ENCODE data around the gene CCDC178.
"Not testable (repeated sequence)": the region's sequence is repeated elsewhere in the genome, so short reads cannot be mapped to it uniquely, and the experiment has no call there.

Gene CCDC178

DNA sequence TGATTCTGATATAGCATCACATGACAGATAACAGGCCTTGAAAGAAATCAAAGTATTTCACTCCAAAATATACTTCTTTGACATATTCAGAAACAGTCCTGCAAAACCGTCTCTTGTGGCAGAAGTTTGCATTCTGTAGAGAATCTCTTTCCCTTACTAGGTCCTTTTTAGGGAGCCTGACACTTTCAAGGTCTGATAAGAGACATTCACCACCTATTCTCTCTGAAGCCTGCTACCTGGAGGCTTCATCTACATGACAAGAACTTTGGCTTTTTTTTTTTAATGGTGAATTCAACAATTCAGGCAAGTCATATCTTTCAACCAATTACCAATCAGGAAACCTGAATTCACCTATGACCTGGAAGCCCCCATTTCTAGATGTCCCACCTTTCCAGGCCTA is 83.8 kb downstream of the CCDC178 start:
- Histone ChIP-seq H3K4me1 (ENCODE audit: control insufficient read depth, insufficient read depth, low read length) (no peaks in the 10 kb centered on the region), H3K4me3 (ENCODE audit: insufficient read depth, low read depth, low read length) (no peak overlapping the region), H3K36me3 (ENCODE audit: control insufficient read depth, insufficient read depth, low read length) (no peaks in the 10 kb centered on the region), H3K27ac (ENCODE audit: insufficient read depth, low read depth, low read length, poor library complexity, severe bottlenecking) (no peak overlapping the region), H3K27me3 (ENCODE audit: control insufficient read depth, insufficient read depth, low read length, poor library complexity, severe bottlenecking) (no peaks in the 10 kb centered on the region), H3K9me3 (ENCODE audit: control insufficient read depth, low read length) (no peaks in the 10 kb centered on the region)
- 77 to 88% methylated on average over 1 of the region's 1 CpG for WGBS, 2 experiments

DNA sequence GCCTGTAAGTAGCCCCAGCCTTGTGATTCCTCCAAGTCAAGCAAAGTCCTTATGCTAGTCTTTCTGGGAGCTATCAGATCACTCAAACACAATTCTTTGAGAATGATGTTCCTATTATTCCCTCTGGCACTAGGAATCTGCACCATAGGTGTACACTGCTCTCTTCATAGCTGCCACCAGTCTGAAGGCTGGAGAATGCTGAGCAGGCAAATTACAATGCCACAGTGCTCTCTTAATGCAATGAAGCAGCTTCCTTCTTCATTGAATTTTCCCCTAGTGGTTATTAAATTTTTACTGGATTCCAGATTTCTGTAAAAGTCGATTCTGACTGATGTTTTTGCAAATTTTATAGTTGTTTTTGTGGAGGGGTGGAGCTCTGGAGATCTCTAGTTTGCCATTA is 84.8 kb downstream of the CCDC178 start:
- Histone ChIP-seq H3K27me3 (ENCODE audit: control insufficient read depth, insufficient read depth, low read length, poor library complexity, severe bottlenecking) (no peaks in the 10 kb centered on the region), H3K27ac (ENCODE audit: insufficient read depth, low read depth, low read length, poor library complexity, severe bottlenecking) (no peak overlapping the region), H3K4me1 (ENCODE audit: control insufficient read depth, insufficient read depth, low read length) (no peaks in the 10 kb centered on the region), H3K4me3 (ENCODE audit: insufficient read depth, low read depth, low read length) (no peak overlapping the region), H3K36me3 (ENCODE audit: control insufficient read depth, insufficient read depth, low read length) (no peaks in the 10 kb centered on the region), H3K9me3 (ENCODE audit: control insufficient read depth, low read length) (no peaks in the 10 kb centered on the region)
- WGBS, 2 experiments: 80% methylated on average over 1 of the region's 1 CpG; no CpG with 5 or more reads in 1 of the 2 experiments

DNA sequence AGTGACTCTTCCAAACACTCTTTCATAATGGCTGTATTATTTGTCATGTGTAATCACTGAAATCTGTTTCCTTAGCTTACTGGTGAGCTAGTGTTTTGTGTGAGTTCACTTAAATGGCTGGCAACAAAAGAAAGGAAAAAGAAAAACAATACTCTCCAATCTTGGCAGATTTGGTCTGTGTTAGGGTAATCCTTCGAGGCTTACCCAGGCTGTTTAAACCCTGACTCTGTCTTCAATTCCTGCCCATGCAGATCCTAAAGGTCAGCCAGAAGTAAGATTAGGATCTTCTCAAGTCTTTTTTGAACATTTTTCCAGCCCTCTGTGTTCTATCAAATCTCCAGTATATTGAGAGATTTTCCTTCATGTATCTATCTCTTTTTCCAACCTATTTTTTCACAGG is 85.3 kb downstream of the CCDC178 start:
- Histone ChIP-seq H3K27ac (ENCODE audit: insufficient read depth, low read depth, low read length, poor library complexity, severe bottlenecking) (no peak overlapping the region), H3K36me3 (ENCODE audit: control insufficient read depth, insufficient read depth, low read length) (no peaks in the 10 kb centered on the region), H3K4me1 (ENCODE audit: control insufficient read depth, insufficient read depth, low read length) (no peaks in the 10 kb centered on the region), H3K9me3 (ENCODE audit: control insufficient read depth, low read length) (no peaks in the 10 kb centered on the region), H3K4me3 (ENCODE audit: insufficient read depth, low read depth, low read length) (no peak overlapping the region), H3K27me3 (ENCODE audit: control insufficient read depth, insufficient read depth, low read length, poor library complexity, severe bottlenecking) (no peaks in the 10 kb centered on the region)
- WGBS, 2 experiments: 73 to 100% methylated on average over 1 of the region's 1 CpG

DNA sequence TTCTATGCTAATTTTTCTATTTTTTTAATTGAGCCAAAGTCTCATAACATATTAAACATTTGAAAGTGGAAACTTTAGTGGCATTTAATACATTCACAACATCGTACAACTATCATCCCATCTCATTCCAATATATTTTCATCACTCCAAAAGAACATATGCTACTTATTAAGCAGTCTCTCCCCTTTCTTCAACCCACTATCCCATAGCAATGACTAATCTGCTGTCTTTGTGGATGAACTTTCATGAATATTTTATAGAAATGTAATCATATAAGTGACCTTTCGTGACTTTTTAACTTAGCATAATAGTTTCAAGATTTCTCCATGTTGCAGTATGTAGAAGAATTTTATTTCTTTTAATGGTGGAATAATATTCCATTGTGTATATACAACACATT is 90.3 kb downstream of the CCDC178 start:
- no peak overlapping the region for H3K27ac ChIP-seq (ENCODE audit: insufficient read depth, low read depth, low read length, poor library complexity, severe bottlenecking)
- no peak overlapping the region for H3K4me3 ChIP-seq (ENCODE audit: insufficient read depth, low read depth, low read length)
- no peaks in the 10 kb centered on the region for H3K27me3 ChIP-seq (ENCODE audit: control insufficient read depth, insufficient read depth, low read length, poor library complexity, severe bottlenecking)
- H3K9me3 ChIP-seq (ENCODE audit: control insufficient read depth, low read length): no peaks in the 10 kb centered on the region
- no peaks in the 10 kb centered on the region for H3K4me1 ChIP-seq (ENCODE audit: control insufficient read depth, insufficient read depth, low read length)
- WGBS, 2 experiments: 95 to 100% methylated on average over 1 of the region's 2 CpGs
- H3K36me3 ChIP-seq (ENCODE audit: control insufficient read depth, insufficient read depth, low read length): no peaks in the 10 kb centered on the region

DNA sequence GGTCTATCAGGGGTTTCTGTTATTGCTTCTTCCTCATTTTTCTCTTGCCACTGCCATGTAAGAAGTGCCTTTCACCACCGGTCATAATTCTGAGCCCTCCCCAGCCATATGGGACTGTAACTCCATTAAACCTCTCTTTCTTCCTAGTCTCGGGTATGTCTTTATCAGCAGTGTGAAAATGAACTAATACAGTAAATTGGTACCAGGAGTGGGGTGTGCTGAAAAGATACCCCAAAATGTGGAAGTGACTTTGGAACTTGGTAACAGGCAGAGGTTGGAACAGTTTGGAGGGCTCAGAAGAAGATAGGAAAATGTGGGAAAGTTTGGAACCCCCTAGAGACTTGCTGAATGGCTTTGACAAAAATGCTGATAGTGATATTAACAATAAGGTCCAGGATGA is 100.8 kb downstream of the CCDC178 start:
- not testable (repeated sequence) for H3K36me3 ChIP-seq (ENCODE audit: control insufficient read depth, insufficient read depth, low read length); H3K27me3 ChIP-seq (ENCODE audit: control insufficient read depth, insufficient read depth, low read length, poor library complexity, severe bottlenecking); H3K4me3 ChIP-seq (ENCODE audit: insufficient read depth, low read depth, low read length); H3K9me3 ChIP-seq (ENCODE audit: control insufficient read depth, low read length); H3K4me1 ChIP-seq (ENCODE audit: control insufficient read depth, insufficient read depth, low read length); H3K27ac ChIP-seq (ENCODE audit: insufficient read depth, low read depth, low read length, poor library complexity, severe bottlenecking)
- WGBS, 2 experiments: 83 to 100% methylated on average over 2 of the region's 2 CpGs

DNA sequence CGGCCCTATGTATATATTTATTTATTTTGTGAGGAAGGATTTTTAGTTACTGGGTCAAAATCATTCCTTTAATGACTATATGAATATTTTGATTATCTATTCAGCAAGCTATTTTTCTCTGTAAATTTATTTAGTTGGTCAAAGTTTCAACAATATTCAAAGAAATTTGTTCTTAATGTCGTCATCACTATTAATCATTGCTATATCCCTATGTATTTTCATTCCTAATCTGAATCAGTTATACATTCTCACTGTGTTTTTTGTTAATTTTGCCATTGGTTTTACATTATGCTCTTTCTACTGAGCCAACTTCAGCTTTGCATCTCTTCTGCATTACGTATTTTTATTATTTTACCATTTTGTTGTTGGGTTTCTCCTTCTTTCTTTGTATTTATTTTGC is 105.7 kb downstream of the CCDC178 start:
- Histone ChIP-seq H3K36me3 (ENCODE audit: control insufficient read depth, insufficient read depth, low read length) (no peaks in the 10 kb centered on the region), H3K27ac (ENCODE audit: insufficient read depth, low read depth, low read length, poor library complexity, severe bottlenecking) (no peak overlapping the region), H3K9me3 (ENCODE audit: control insufficient read depth, low read length) (no peaks in the 10 kb centered on the region), H3K4me3 (ENCODE audit: insufficient read depth, low read depth, low read length) (no peak overlapping the region), H3K27me3 (ENCODE audit: control insufficient read depth, insufficient read depth, low read length, poor library complexity, severe bottlenecking) (no peaks in the 10 kb centered on the region), H3K4me1 (ENCODE audit: control insufficient read depth, insufficient read depth, low read length) (no peaks in the 10 kb centered on the region)
- 80% methylated on average over 2 of the region's 3 CpGs; no CpG with 5 or more reads in 1 of the 2 experiments for WGBS, 2 experiments

DNA sequence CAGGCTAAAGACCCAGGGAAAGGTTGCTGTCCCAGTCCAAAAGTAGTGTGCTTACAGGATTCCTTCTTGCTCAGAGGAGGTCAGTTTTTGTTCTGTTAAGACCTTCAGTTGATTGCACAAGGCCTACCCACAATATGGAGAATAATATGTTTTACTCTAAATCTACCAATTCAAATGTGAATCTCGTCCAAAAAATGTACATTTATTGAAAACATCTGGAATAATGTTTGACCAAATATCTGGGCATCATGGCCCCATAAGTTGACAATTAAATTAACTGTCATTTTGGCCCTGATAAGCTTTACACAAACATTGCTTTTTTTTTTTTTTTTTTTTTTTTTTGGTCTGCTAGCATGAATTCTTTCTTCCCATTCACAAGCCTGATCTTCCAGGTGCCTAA is 109.8 kb downstream of the CCDC178 start:
- H3K27ac ChIP-seq (ENCODE audit: insufficient read depth, low read depth, low read length, poor library complexity, severe bottlenecking): no peak overlapping the region
- H3K36me3 ChIP-seq (ENCODE audit: control insufficient read depth, insufficient read depth, low read length): no peaks in the 10 kb centered on the region
- H3K4me1 ChIP-seq (ENCODE audit: control insufficient read depth, insufficient read depth, low read length): no peaks in the 10 kb centered on the region
- H3K9me3 ChIP-seq (ENCODE audit: control insufficient read depth, low read length): no peaks in the 10 kb centered on the region
- 88 to 100% methylated on average over 1 of the region's 1 CpG for WGBS, 2 experiments
- H3K4me3 ChIP-seq (ENCODE audit: insufficient read depth, low read depth, low read length): no peak overlapping the region
- H3K27me3 ChIP-seq (ENCODE audit: control insufficient read depth, insufficient read depth, low read length, poor library complexity, severe bottlenecking): no peaks in the 10 kb centered on the region

DNA sequence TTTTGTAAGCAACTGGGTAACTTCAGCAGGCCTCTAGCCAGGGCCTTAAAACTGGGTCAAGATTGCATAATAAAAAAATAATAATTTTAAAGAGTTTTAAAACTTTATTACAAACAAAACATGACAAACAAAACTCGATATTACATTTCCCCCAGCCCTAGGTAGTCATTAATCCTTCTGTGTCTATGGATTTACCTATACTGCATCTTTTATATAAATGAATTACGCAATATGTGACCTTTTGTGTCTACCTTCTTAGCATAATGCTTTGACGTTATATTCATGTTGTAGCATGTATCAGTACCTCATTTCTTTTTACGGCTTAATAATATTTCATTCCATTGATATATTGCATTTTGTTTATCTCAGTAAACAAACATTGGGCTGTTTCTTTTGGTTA is 113.5 kb downstream of the CCDC178 start:
- no peaks in the 10 kb centered on the region for H3K36me3 ChIP-seq (ENCODE audit: control insufficient read depth, insufficient read depth, low read length)
- H3K27ac ChIP-seq (ENCODE audit: insufficient read depth, low read depth, low read length, poor library complexity, severe bottlenecking): no peak overlapping the region
- no peak overlapping the region for H3K4me3 ChIP-seq (ENCODE audit: insufficient read depth, low read depth, low read length)
- no peaks in the 10 kb centered on the region for H3K9me3 ChIP-seq (ENCODE audit: control insufficient read depth, low read length)
- no peaks in the 10 kb centered on the region for H3K27me3 ChIP-seq (ENCODE audit: control insufficient read depth, insufficient read depth, low read length, poor library complexity, severe bottlenecking)
- WGBS, 2 experiments: 69 to 100% methylated on average over 1 to 2 of the region's 4 CpGs
- H3K4me1 ChIP-seq (ENCODE audit: control insufficient read depth, insufficient read depth, low read length): no peaks in the 10 kb centered on the region

DNA sequence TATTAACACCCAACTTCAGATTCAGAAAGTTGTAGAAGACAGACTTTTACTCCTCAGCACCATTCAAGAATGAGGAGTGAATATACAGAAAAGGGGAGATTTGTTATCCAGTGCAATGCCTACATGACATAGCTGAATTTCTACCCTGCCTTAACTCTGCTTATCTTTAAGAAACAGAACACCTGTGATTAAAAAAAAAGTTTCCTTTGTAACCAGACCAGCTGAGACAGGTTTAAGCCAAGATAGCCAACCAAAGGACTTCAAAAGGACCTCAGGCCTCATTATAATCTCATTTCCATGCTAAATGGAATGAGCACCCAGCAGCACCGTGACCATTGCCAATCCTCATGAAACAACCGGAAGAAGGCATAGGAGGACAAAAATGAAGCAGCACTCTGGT is 122.9 kb downstream of the CCDC178 start:
- Histone ChIP-seq H3K4me1 (ENCODE audit: control insufficient read depth, insufficient read depth, low read length) (no peaks in the 10 kb centered on the region), H3K36me3 (ENCODE audit: control insufficient read depth, insufficient read depth, low read length) (no peaks in the 10 kb centered on the region), H3K27ac (ENCODE audit: insufficient read depth, low read depth, low read length, poor library complexity, severe bottlenecking) (no peak overlapping the region), H3K27me3 (ENCODE audit: control insufficient read depth, insufficient read depth, low read length, poor library complexity, severe bottlenecking) (no peaks in the 10 kb centered on the region), H3K4me3 (ENCODE audit: insufficient read depth, low read depth, low read length) (no peak overlapping the region), H3K9me3 (ENCODE audit: control insufficient read depth, low read length) (no peaks in the 10 kb centered on the region)
- WGBS, 2 experiments: 99 to 100% methylated on average over 2 of the region's 2 CpGs

DNA sequence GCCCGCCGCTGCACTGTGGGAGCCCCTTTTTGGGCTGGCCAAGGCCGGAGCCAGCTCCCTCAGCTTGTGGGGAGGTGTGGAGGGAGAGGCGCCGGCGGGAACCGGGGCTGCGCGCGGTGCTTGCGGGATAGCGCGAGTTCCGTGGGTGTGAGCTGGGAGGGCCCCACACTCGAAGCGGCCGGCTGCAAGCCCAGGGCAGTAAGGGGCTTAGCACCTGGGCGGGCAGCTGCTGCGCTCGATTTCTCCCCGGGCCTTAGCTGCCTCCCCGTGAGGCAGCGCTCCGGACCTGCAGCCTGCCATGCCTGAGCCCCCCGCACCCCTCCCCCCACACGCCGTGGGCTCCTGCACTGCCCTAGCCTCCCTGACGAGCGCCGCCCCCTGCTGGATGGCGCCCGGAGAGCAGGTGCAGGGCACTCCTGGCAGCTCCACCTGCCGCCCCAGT is 124.4 kb downstream of the CCDC178 start:
- H3K27ac ChIP-seq (ENCODE audit: insufficient read depth, low read depth, low read length, poor library complexity, severe bottlenecking): no peak overlapping the region
- H3K4me1 ChIP-seq (ENCODE audit: control insufficient read depth, insufficient read depth, low read length): no peaks in the 10 kb centered on the region
- H3K36me3 ChIP-seq (ENCODE audit: control insufficient read depth, insufficient read depth, low read length): no peaks in the 10 kb centered on the region
- WGBS, 2 experiments: 94 to 95% methylated on average over 33 of the region's 33 CpGs
- no peaks in the 10 kb centered on the region for H3K9me3 ChIP-seq (ENCODE audit: control insufficient read depth, low read length)
- H3K4me3 ChIP-seq (ENCODE audit: insufficient read depth, low read depth, low read length): no peak overlapping the region
- H3K27me3 ChIP-seq (ENCODE audit: control insufficient read depth, insufficient read depth, low read length, poor library complexity, severe bottlenecking): no peaks in the 10 kb centered on the region

DNA sequence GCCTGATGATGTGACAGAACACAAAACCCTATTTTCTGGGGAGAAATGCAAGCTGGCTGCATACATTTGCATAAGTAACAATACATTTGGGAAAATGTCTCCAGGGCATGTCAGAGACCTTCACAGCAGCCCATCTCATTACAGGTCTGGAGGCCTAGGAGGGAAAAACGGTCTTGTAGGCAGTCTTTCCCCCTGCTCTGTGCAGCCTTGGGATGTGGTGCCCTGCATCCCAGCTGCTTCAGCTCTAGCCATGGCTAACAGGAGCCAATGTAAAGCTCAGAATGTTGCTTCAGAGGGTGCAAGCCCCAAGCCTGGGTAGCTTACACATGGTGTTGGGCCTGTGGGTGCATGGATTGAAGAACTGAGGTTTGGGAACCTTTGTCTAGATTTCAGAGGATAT is 133.0 kb downstream of the CCDC178 start:
- Histone ChIP-seq H3K4me1 (ENCODE audit: control insufficient read depth, insufficient read depth, low read length) (no peaks in the 10 kb centered on the region), H3K36me3 (ENCODE audit: control insufficient read depth, insufficient read depth, low read length) (no peaks in the 10 kb centered on the region), H3K27ac (ENCODE audit: insufficient read depth, low read depth, low read length, poor library complexity, severe bottlenecking) (no peak overlapping the region), H3K4me3 (ENCODE audit: insufficient read depth, low read depth, low read length) (no peak overlapping the region), H3K27me3 (ENCODE audit: control insufficient read depth, insufficient read depth, low read length, poor library complexity, severe bottlenecking) (no peaks in the 10 kb centered on the region), H3K9me3 (ENCODE audit: control insufficient read depth, low read length) (no peaks in the 10 kb centered on the region)
- 85 to 94% methylated on average over 1 of the region's 1 CpG for WGBS, 2 experiments
